Pancreas (tissue), 10 donors: Measurements from ENCODE around the gene CCT6B. TPM values are rescaled to one million over a fixed set of nuclear protein-coding genes. Genes with fewer than 3 reads are reported as not detected.

Source experiments
- ATAC-seq, 4 donors: fragments of 200-7000 bp; cut with Tn5 transposase; one replicate each; pipeline versions ENCODE4 v1.8.0 to v1.9.1; 2020; ENCODE audit warnings: mild to moderate bottlenecking in 4 of 4, moderate library complexity in 4 of 4
- DNase-seq, 6 donors: peaks; one replicate each; pipeline ENCODE4 v3.0.0-alpha.2; 2020
- FAIRE-seq: peaks from 2 replicates; lab custom pipeline; 2012; peaks lifted over from hg19 to GRCh38; lab: Jason Lieb, UNC
- H3K27ac ChIP-seq, 4 donors: fragments of 200-600 bp; sonication (generic); 1 replicate in 3 of 4; 2 replicates in 1 of 4; pipeline versions ENCODE4 v1.5.0 to v1.8.0; 2020
- H3K27me3 ChIP-seq, 4 donors: fragments of 200-600 bp; one replicate each; pipeline ENCODE4 v1.8.0; 2021
- H3K36me3 ChIP-seq, 3 donors: fragments of 200-600 bp; sonication (generic) in 1 of 3; one replicate each; pipeline versions ENCODE4 v1.5.0 to v1.8.0; 2020 to 2021
- H3K4me1 ChIP-seq, 3 donors: fragments of 200-600 bp; one replicate each; pipeline ENCODE4 v1.8.0; 2021
- H3K4me3 ChIP-seq, 4 donors: fragments of 200-600 bp; sonication (generic) in 2 of 4; one replicate each; pipeline versions ENCODE4 v1.5.0 to v1.8.0; 2020 to 2021
- H3K9me3 ChIP-seq, 4 donors: fragments of 200-600 bp; one replicate each; pipeline ENCODE4 v1.8.0; 2021
- WGBS, 2 donors: extraction: QIAGEN DNeasy Blood & Tissue Kit; methylation state at CpG; one replicate each; pipeline ENCODE4 v1.1.7; 2013; 5-methylcytosine and 5-hydroxymethylcytosine counted together
- intact Hi-C, 3 donors: fragments of 100-400 bp; cut with DNase I; formaldehyde crosslinking; loops; one replicate each; pipeline versions ENCODE4 v1.11.1 to v1.14.2; 2022
- polyA plus RNA-seq, 2 donors: library from polyadenylated mRNA; stranded (reverse); fragments of 200-250 nt; gene quantifications; one replicate each; pipeline ENCODE4 v1.2.3, GENCODE V29; 2013
- total RNA-seq, 6 donors: library from RNA; stranded (reverse); fragmentation: NEBNext Ultra II Directional in 4 of 6; extraction: Animal tissue kit (Norgen Biotek cat#: 25700) in 4 of 6; gene quantifications; one replicate each; pipeline versions ENCODE4 v1.2.1 to v1.2.4, GENCODE V29; 2021 to 2023
- TF ChIP-seq, protein P1 (sequence below), 4 donors: fragments of 200-600 bp; sonication (generic) in 3 of 4; IDR thresholded peaks; one replicate each; pipeline versions ENCODE4 v1.5.0 to v1.8.0; 2021; ENCODE audit warnings: antibody characterized with exemption in 4 of 4
- donor health status: healthy with polysubstance abuse.
- donor health status: DM: no; HTN: no; CAD: no; lungs with moderate emphysema.
- donor health status: DM: no; HTN: no; CAD: no.
- donor health status: control.
- donor health status: control.
- donor health status: Bipolar disorder and iron deficiency.
- donor health status: DM: yes; HTN: yes; CAD: no.
- donor health status: DM: no; HTN: no; CAD: no.
- donor health status: DM: no; HTN: no; CAD: no.
- donor health status: DM: yes; HTN: yes; CAD: no.

The CCT6B gene
- total and polyA plus RNA-seq, 8 donors = 0.68 to 4.0 (median 1.3) TPM

DNA sequence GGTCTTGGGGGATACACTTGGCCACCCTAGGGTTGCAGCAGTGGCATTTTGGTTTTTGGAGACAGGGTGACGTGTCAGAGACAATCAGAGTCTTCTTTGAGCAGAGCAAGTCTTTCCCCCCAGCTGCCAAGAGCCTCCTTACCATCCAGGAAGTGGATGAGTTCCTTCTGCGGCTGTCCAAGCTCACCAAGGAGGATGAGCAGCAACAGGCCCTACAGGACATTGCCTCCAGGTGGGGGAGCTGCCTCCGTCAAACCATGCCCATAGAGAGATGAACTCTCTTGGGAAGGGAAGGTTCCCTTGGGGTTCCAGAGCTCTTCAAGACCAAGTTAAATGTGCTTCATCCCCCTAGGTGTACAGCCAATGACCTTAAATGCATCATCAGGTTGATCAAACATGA lies 30.3 kb upstream of the CCT6B start:
- intact Hi-C loops = loop anchor here in 1 of 3 donors (10.0 kb wide), 1 partner anchor 133 kb away; the partner anchor contains the start of gene FNDC8
- ATAC-seq (no peak), FAIRE-seq (no peak), DNase-seq (no peak)
- TF ChIP-seq, protein P1, sequence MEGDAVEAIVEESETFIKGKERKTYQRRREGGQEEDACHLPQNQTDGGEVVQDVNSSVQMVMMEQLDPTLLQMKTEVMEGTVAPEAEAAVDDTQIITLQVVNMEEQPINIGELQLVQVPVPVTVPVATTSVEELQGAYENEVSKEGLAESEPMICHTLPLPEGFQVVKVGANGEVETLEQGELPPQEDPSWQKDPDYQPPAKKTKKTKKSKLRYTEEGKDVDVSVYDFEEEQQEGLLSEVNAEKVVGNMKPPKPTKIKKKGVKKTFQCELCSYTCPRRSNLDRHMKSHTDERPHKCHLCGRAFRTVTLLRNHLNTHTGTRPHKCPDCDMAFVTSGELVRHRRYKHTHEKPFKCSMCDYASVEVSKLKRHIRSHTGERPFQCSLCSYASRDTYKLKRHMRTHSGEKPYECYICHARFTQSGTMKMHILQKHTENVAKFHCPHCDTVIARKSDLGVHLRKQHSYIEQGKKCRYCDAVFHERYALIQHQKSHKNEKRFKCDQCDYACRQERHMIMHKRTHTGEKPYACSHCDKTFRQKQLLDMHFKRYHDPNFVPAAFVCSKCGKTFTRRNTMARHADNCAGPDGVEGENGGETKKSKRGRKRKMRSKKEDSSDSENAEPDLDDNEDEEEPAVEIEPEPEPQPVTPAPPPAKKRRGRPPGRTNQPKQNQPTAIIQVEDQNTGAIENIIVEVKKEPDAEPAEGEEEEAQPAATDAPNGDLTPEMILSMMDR (IDR thresholded peaks at IDR 0.05) = no peak
- H3K27ac ChIP-seq = no peak overlapping the region
- peaks cover 0 to 51% (median 6%) of the 10 kb centered on the region in 3 donors for H3K36me3 ChIP-seq
- no peak overlapping the region for H3K4me3 ChIP-seq
- WGBS, 2 donors = 87 to 96% methylated on average over 3 of the region's 3 CpGs
- peaks cover 0 to 4% (median 0%) of the 10 kb centered on the region in 3 donors for H3K4me1 ChIP-seq
- H3K27me3 ChIP-seq = no peaks in the 10 kb centered on the region
- H3K9me3 ChIP-seq = no peaks in the 10 kb centered on the region

DNA sequence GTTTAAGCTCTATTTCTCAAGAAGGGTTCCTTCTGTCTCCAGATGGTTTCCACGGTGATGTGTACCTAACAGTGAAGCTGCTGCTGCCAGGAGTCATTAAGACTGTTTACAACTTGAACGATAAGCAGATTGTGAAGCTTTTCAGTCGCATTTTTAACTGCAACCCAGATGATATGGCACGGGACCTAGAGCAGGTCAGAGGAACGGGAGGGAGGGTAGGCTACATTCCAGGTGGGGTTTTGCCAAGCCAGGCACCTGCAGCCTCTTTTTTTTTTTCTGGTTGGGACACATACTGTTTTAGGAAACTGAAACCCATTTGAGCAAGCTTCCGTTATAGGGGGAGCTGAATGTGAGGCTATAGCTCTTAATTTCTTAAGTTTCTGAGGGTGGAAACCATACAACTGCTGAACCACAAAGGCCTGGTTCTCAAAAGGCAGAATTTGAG lies 29.7 kb upstream of the CCT6B start:
- ATAC-seq (peak; percentile 56 to 87 (median 72)), FAIRE-seq (no peak), DNase-seq (peak in 3 of 6 donors; percentile 36 to 59 (median 56))
- Histone ChIP-seq H3K36me3 (peaks cover 0 to 48% (median 3%) of the 10 kb centered on the region in 3 donors), H3K27ac (no peak overlapping the region), H3K9me3 (no peaks in the 10 kb centered on the region), H3K4me3 (no peak overlapping the region), H3K4me1 (peaks cover 0 to 4% (median 0%) of the 10 kb centered on the region in 3 donors), H3K27me3 (no peaks in the 10 kb centered on the region)
- TF ChIP-seq, protein P1 (IDR thresholded peaks at IDR 0.05) = no peak
- intact Hi-C loops = loop anchor here in 1 of 3 donors (10.0 kb wide), 1 partner anchor 134 kb away; the partner anchor contains the start of gene FNDC8
- WGBS, 2 donors = 20 to 24% methylated on average over 6 of the region's 6 CpGs

DNA sequence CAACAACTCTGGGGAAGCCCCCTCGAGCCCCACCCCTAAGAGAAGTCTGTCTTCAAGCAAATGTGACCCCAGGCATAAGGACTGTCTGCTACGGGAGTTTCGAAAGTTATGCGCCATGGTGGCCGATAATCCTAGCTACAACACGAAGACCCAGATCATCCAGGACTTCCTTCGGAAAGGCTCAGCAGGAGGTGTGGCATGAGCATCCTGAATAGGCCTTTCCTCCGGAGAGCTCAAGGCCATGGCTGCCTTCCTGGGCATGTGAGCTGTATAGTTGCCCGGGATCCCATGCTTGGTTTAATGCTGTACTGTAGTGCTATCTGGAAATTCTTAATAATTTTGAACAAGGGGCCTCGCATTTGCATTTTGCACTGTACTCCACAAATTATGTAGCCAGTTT lies 28.2 kb upstream of the CCT6B start:
- H3K9me3 ChIP-seq = no peaks in the 10 kb centered on the region
- 91 to 92% methylated on average over 10 of the region's 10 CpGs for WGBS, 2 donors
- H3K4me3 ChIP-seq = no peak overlapping the region
- ATAC-seq (no peak), FAIRE-seq (no peak), DNase-seq (no peak)
- intact Hi-C loops = no loop called here
- H3K36me3 ChIP-seq = peaks cover 0 to 37% (median 0%) of the 10 kb centered on the region in 3 donors
- TF ChIP-seq, protein P1 (IDR thresholded peaks at IDR 0.05) = no peak
- no peaks in the 10 kb centered on the region for H3K27me3 ChIP-seq
- no peak overlapping the region for H3K27ac ChIP-seq
- H3K4me1 ChIP-seq = peaks cover 0 to 4% (median 0%) of the 10 kb centered on the region in 3 donors

DNA sequence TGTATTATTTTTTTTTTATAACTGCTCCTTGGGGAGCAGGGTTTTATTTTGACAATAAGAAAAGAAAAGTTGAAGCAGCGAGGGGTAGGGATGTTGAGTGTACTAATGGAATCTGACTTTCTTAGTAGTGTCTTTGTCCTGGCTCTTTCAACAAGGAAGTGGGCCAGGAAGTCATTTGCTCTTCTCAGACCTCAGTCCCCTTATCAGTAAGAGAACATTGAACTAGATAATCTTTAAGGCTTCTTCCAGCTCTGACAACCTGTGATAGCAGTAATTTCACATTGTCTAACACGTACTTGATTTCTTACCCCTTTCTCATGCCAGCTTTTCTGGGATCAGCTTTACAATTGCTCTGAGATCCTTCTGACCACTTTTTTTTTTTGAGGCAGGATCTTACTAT lies 27.4 kb upstream of the CCT6B start:
- no peaks in the 10 kb centered on the region for H3K9me3 ChIP-seq
- no peak for DNase-seq
- H3K27me3 ChIP-seq = no peaks in the 10 kb centered on the region
- TF ChIP-seq, protein P1 (IDR thresholded peaks at IDR 0.05) = no peak
- ATAC-seq = no peak
- H3K36me3 ChIP-seq = peaks cover 0 to 31% (median 0%) of the 10 kb centered on the region in 3 donors
- 89 to 94% methylated on average over 2 of the region's 2 CpGs for WGBS, 2 donors
- FAIRE-seq = no peak
- peaks cover 0 to 4% (median 0%) of the 10 kb centered on the region in 3 donors for H3K4me1 ChIP-seq
- intact Hi-C loops = no loop called here
- H3K4me3 ChIP-seq = no peak overlapping the region
- no peak overlapping the region for H3K27ac ChIP-seq

DNA sequence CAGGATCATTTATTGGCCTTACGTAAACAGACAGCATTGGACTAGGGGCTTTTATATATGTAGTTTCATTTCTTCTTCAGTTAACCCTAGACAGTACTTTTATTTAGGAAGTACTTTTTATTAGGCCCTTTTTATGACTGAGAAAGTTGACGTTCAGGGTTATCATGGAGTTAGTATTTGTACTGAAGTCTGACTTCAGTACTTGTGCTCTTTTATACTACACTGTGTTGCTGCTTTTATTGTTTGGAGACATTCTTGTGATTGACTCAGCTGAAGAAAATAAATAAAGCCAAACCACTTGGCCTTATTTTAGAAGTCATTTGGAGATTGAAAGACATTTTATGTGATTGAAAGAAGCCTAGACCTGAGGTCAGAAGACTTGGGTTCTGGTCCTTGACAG lies 26.0 kb upstream of the CCT6B start:
- FAIRE-seq (no peak), ATAC-seq (no peak), DNase-seq (no peak)
- TF ChIP-seq, protein P1 (IDR thresholded peaks at IDR 0.05) = no peak
- WGBS, 2 donors = 94 to 96% methylated on average over 2 of the region's 2 CpGs
- H3K27me3 ChIP-seq = no peaks in the 10 kb centered on the region
- no peak overlapping the region for H3K27ac ChIP-seq
- intact Hi-C loops = no loop called here
- H3K9me3 ChIP-seq = no peaks in the 10 kb centered on the region
- peaks cover 0 to 31% (median 0%) of the 10 kb centered on the region in 3 donors for H3K36me3 ChIP-seq
- H3K4me3 ChIP-seq = no peak overlapping the region
- H3K4me1 ChIP-seq = peaks cover 0 to 4% (median under 1%) of the 10 kb centered on the region in 3 donors
